ENCODE results near the gene OR6Q1.

DNA sequence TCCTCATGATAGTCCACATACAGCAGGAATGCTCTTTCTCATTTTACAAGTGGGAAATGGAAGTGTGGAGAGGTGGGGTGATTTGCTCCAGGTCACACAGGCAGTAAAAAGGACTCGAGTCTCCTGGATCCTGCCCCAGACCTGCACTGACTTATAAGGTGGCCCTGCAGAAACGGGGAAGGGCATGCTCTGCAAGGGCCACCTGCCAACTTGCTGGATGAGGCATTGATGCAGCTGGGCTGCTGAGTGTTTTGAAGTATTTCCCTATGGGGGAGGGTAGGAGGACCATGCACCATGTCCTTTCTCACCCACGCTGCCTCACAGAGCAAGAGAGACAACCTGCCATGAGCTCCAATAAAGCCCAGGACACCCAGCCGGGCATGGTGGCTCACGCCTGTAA is 36.9 kb downstream of the OR6Q1 start:
- TF ChIP-seq POLR2A (IDR thresholded peaks at IDR 0.05) = no peak
- TF ChIP-seq, protein P1, sequence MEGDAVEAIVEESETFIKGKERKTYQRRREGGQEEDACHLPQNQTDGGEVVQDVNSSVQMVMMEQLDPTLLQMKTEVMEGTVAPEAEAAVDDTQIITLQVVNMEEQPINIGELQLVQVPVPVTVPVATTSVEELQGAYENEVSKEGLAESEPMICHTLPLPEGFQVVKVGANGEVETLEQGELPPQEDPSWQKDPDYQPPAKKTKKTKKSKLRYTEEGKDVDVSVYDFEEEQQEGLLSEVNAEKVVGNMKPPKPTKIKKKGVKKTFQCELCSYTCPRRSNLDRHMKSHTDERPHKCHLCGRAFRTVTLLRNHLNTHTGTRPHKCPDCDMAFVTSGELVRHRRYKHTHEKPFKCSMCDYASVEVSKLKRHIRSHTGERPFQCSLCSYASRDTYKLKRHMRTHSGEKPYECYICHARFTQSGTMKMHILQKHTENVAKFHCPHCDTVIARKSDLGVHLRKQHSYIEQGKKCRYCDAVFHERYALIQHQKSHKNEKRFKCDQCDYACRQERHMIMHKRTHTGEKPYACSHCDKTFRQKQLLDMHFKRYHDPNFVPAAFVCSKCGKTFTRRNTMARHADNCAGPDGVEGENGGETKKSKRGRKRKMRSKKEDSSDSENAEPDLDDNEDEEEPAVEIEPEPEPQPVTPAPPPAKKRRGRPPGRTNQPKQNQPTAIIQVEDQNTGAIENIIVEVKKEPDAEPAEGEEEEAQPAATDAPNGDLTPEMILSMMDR (IDR thresholded peaks at IDR 0.05) = no peak
